Vagina (tissue), 2 donors: ENCODE data around the gene RAB22A. TPM values are rescaled to one million over a fixed set of nuclear protein-coding genes. Genes with fewer than 3 reads are reported as not detected.
"Not testable (repeated sequence)": the region's sequence is repeated elsewhere in the genome, so short reads cannot be mapped to it uniquely, and the experiment has no call there.

ENCODE experiments used
- DNase-seq, 2 donors: peaks; one replicate each; pipeline ENCODE4 v3.0.0-alpha.2; 2017; ENCODE audit errors: extremely low spot score in 2 of 2
- H3K27ac ChIP-seq: fragments of 200-600 bp; sonication (generic); one replicate; pipeline ENCODE4 v1.5.1; 2019
- H3K27me3 ChIP-seq: fragments of 200-600 bp; sonication (generic); one replicate; pipeline ENCODE4 v1.5.1; 2019
- H3K36me3 ChIP-seq, 2 donors: fragments of 200-600 bp; sonication (generic); one replicate each; pipeline ENCODE4 v1.5.1; 2017 to 2019
- H3K4me1 ChIP-seq: fragments of 200-600 bp; sonication (generic); one replicate; pipeline ENCODE4 v1.5.1; 2019
- H3K4me3 ChIP-seq, 2 donors: fragments of 200-600 bp; sonication (generic); 1 replicate in 1 of 2; 2 replicates in 1 of 2; pipeline ENCODE4 v1.5.1; 2016 to 2019
- H3K9me3 ChIP-seq: fragments of 200-600 bp; sonication (generic); one replicate; pipeline ENCODE4 v1.5.1; 2019
- CTCF ChIP-seq, 3 experiments: fragments of 450-650 bp in 2 of 3; fragments of 200-600 bp in 1 of 3; sonication (generic) in 1 of 3; IDR thresholded peaks; one replicate each; pipeline ENCODE4 v1.5.1; 2017 to 2019; ENCODE audit warnings: antibody characterized with exemption in 3 of 3, mild to moderate bottlenecking in 2 of 3, moderate library complexity in 2 of 3
- POLR2A ChIP-seq, 2 donors: fragments of 450-650 bp; IDR thresholded peaks; one replicate each; pipeline ENCODE4 v1.6.1; 2017; ENCODE audit warnings: antibody characterized with exemption in 2 of 2, mild to moderate bottlenecking in 2 of 2, moderate library complexity in 2 of 2
- POLR2AphosphoS5 ChIP-seq, 2 donors: sonication (generic); formaldehyde crosslinking; IDR thresholded peaks; one replicate each; pipeline ENCODE4 v1.9.0; 2017; ENCODE audit warnings: antibody characterized with exemption in 2 of 2, mild to moderate bottlenecking in 2 of 2, low read depth in 1 of 2; ENCODE audit not compliant: insufficient read depth in 1 of 2
- intact Hi-C: fragments of 100-400 bp; cut with DNase I; formaldehyde crosslinking; loops from one replicate; pipeline ENCODE4 v1.15.1; 2023
- total RNA-seq: library from RNA; depleted of rRNA; stranded (reverse); fragments of >200 nt; gene quantifications from one replicate; pipeline ENCODE4 v1.2.3, GENCODE V29; 2016

The RAB22A gene
- total RNA-seq, 1 donor from 2014 or later: 15.2 TPM

GRCh38 chr20:58362970-58363369 lies 53.5 kb downstream of the RAB22A start:
- Histone ChIP-seq H3K27ac (no peak overlapping the region), H3K9me3 (no peaks in the 10 kb centered on the region), H3K4me3 (no peak overlapping the region), H3K27me3 (no peaks in the 10 kb centered on the region), H3K4me1 (peaks cover 11% of the 10 kb centered on the region), H3K36me3 (peaks cover 5 to 20% of the 10 kb centered on the region in 2 donors)
- TF ChIP-seq POLR2A (IDR thresholded peaks at IDR 0.05): no peak
- TF ChIP-seq POLR2AphosphoS5 (IDR thresholded peaks at IDR 0.05; ENCODE audit: insufficient read depth in 1 of 2, low read depth in 1 of 2): no peak
- TF ChIP-seq CTCF (IDR thresholded peaks at IDR 0.05): no peak
- no peak for DNase-seq
- intact Hi-C loops: no loop called here

DNA sequence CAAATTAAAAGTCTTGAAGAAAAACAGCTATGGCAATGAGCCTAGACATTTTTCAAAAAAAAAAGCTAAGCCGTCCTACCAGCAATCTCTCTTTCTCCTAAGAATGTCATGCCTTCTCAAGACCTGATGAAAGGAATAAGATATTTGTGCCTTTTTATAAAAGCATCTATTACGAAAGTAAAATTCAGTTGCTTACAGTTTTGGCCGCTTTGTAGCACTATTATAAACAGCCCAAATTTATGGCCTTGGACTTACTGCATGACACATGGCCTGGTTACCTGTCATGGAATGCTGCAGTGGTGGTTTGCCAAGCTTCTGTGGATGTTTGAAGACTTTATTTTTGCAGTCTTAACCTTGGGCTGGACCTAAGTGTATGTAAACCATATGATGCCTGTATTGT lies 57.4 kb downstream of the RAB22A start:
- Histone ChIP-seq H3K4me1 (no peaks in the 10 kb centered on the region), H3K36me3 (peaks cover 0 to 5% of the 10 kb centered on the region in 2 donors), H3K9me3 (no peaks in the 10 kb centered on the region), H3K4me3 (no peak overlapping the region), H3K27me3 (no peaks in the 10 kb centered on the region), H3K27ac (no peak overlapping the region)
- intact Hi-C loops: no loop called here
- no peak for DNase-seq
- TF ChIP-seq POLR2AphosphoS5 (IDR thresholded peaks at IDR 0.05; ENCODE audit: insufficient read depth in 1 of 2, low read depth in 1 of 2): no peak
- no peak for TF ChIP-seq POLR2A (IDR thresholded peaks at IDR 0.05)
- TF ChIP-seq CTCF (IDR thresholded peaks at IDR 0.05): no peak

GRCh38 chr20:58372806-58373205 lies 63.3 kb downstream of the RAB22A start:
- no peaks in the 10 kb centered on the region for H3K4me1 ChIP-seq

DNA sequence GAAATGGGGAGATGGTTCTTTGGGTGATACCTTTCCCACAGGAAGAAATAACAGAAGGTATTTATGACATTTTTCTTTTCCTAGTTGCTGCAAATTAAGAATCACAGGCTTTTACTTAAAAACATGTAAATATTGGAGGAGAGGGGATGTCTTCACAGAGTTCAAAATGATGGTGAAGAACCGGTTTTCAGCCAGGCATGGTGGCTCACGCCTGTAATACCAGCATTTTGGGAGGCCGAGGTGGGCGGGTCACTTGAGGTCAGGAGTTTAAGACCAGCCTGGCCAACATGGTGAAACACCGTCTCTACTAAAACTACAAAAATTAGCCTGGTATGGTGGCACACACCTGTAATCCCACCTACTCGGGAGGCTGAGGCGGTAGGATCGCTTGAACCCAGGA lies 63.8 kb downstream of the RAB22A start:
- DNase-seq, H3K27ac ChIP-seq, H3K9me3 ChIP-seq, H3K4me3 ChIP-seq, intact Hi-C loops, H3K4me1 ChIP-seq, H3K27me3 ChIP-seq, H3K36me3 ChIP-seq: not testable (repeated sequence)

More at GRCh38 chr20:58372806-58373205, 63.3 kb downstream of the RAB22A start:
- H3K36me3 ChIP-seq: no peaks in the 10 kb centered on the region
- TF ChIP-seq CTCF (IDR thresholded peaks at IDR 0.05) (no peak), POLR2A (IDR thresholded peaks at IDR 0.05) (no peak), POLR2AphosphoS5 (IDR thresholded peaks at IDR 0.05; ENCODE audit: insufficient read depth in 1 of 2, low read depth in 1 of 2) (no peak)
- DNase-seq: no peak
- H3K27ac ChIP-seq: no peak overlapping the region
- intact Hi-C loops: no loop called here
- no peaks in the 10 kb centered on the region for H3K27me3 ChIP-seq
- H3K4me3 ChIP-seq: no peak overlapping the region
- no peaks in the 10 kb centered on the region for H3K9me3 ChIP-seq

DNA sequence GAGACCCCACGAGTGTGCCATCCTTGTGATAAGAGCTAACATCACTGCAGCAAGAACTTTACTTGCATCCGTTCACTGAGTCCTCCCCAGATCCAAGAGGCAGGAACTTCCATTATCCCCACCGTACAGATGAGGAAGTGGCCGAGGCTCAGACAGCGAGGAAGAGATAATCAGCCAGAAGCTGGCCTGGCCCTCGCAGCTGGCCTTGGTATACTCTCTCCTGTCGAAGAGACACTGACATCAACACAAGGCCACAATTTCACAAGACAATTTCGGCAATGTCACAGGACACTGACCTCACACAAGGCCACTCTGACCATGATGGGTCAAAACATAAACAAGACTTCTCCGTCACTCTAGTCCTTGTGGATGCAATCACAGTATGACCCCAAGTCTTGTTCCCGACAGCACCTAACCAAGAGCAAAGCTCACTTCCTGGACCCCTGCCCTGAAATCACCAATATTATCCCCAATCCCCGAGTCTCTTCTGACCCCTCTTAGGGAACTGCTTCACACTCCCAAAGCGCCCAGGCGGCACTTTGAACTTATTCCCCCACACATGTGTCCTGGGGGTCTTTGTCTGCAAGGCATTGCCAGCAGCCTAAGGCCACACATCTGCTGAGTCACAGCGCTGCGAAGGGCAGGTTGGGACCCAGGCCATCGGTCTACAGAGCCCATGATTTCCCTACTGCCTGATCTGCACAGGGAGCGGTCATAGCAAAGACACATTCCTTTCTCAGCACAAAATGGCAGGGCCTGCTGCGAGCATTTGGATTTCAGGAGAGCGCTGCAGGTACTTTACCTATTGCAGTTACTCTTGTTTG lies 64.7 kb downstream of the RAB22A start:
- intact Hi-C loops: no loop called here

More for the DNA sequence above, 64.7 kb downstream of the RAB22A start:
- Histone ChIP-seq H3K27ac (no peak overlapping the region), H3K4me1 (no peaks in the 10 kb centered on the region), H3K9me3 (no peaks in the 10 kb centered on the region), H3K27me3 (no peaks in the 10 kb centered on the region), H3K36me3 (no peaks in the 10 kb centered on the region), H3K4me3 (no peak overlapping the region)
- DNase-seq: no peak
- TF ChIP-seq POLR2AphosphoS5 (IDR thresholded peaks at IDR 0.05; ENCODE audit: insufficient read depth in 1 of 2, low read depth in 1 of 2) (no peak), CTCF (IDR thresholded peaks at IDR 0.05) (no peak), POLR2A (IDR thresholded peaks at IDR 0.05) (no peak)
